LNCAP (cell line): ENCODE results near the gene DNAH1.

ENCODE experiments used
- CTCF ChIP-seq: fragments of 450-650 bp; IDR thresholded peaks from 2 replicates; pipeline ENCODE4 v1.5.1; 2017; ENCODE audit warnings: mild to moderate bottlenecking

The DNAH1 gene

GRCh38 chr3:52278510-52279069 lies 37.5 kb upstream of the DNAH1 start, which contains the start of gene WDR82:
Gene WDR82 (minus strand): TSS chr3:52278649. CDS start chr3:52278361, 288 bp downstream.
- TF ChIP-seq CTCF, result peak; percentile 15; the same call in 1 of the 2 replicates

- TF ChIP-seq CTCF, result no peak
Observed at GRCh38 chr3:52279596-52279995, 36.5 kb upstream of the DNAH1 start.

- TF ChIP-seq CTCF, result no peak
Observed at GRCh38 chr3:52280050-52280461, 36.1 kb upstream of the DNAH1 start.

GRCh38 chr3:52281981-52282801 lies 33.9 kb upstream of the DNAH1 start:
- TF ChIP-seq CTCF, result no peak

GRCh38 chr3:52283306-52283705 lies 32.8 kb upstream of the DNAH1 start:
- no peak for TF ChIP-seq CTCF

- no peak for TF ChIP-seq CTCF
Observed at GRCh38 chr3:52286777-52287110, 29.4 kb upstream of the DNAH1 start.

GRCh38 chr3:52288674-52289073 lies 27.4 kb upstream of the DNAH1 start:
- no peak for TF ChIP-seq CTCF
